ENCODE measurements around the gene SKP1. TPM values are rescaled to one million over a fixed set of nuclear protein-coding genes. Genes with fewer than 3 reads are reported as not detected.

Gene SKP1
- polyA plus RNA-seq, 1 of the 3 experiments (the other 2 are of a cell fraction) = 407 TPM

DNA sequence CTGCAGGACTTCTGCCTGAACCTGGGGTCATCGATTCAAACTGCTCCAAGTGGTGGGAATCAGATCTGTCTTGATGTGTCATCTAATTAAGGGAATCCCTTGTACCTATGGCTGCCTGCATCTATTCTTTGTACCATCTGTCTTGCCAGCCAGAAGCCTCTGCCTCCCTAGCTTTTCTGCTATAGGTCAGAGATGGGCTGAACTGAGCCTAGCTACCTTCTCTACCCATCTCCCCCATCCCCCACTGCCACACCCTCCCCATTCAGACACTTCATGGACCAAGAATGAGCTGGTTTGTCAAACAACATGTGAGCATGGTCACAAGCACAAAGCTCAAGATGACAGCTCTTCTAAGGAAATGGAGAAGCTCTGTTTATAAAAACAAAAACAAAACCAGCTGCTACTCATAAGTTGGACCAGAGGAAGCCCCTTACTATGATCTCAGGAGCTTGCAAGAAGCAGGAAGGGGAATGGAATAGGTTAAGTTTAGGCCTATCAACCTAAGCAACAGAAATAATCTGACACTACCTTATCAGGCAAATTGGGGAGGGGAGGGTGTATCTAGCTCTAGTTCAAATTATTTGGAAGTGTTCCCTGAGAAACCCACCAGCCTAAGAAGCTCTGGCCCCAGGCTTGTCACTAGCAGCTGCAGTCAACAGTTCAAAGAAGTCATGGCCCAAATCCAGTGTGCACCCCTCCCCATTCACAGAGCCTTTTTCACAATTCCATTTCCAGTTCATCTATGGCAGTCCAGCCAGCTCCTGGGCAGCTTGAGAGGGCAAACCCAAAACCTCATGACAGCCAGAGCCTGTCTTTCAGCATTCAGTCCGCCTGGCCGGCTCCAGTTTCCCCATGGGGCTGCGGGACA, 29.9 kb downstream of the SKP1 start:
- no peak for DNase-seq
- TF ChIP-seq USF1 (IDR thresholded peaks at IDR 0.05; ENCODE audit: borderline replicate concordance, low read depth) = no peak
- no peak for TF ChIP-seq RAD21 (IDR thresholded peaks at IDR 0.05; ENCODE audit: low read length)
- TF ChIP-seq ZBTB33 (IDR thresholded peaks at IDR 0.05; ENCODE audit: borderline replicate concordance, low read depth) = no peak
- no peak for TF ChIP-seq FOSL2 (IDR thresholded peaks at IDR 0.05; ENCODE audit: borderline replicate concordance, low read depth)
- TF ChIP-seq TEAD4 (IDR thresholded peaks at IDR 0.05; ENCODE audit: borderline replicate concordance, insufficient read depth) = no peak
- TF ChIP-seq POLR2AphosphoS5 (IDR thresholded peaks at IDR 0.05; ENCODE audit: low read depth, low read length) = no peak
- TF ChIP-seq CHD2 (IDR thresholded peaks at IDR 0.05; ENCODE audit: low read length, partially characterized antibody) = no peak
- no peak for TF ChIP-seq GATA2 (CRISPR knock-in tag; IDR thresholded peaks at IDR 0.05)
- no peak for TF ChIP-seq EZH2phosphoT487 (IDR thresholded peaks at IDR 0.05; ENCODE audit: borderline replicate concordance, low read depth)
- TF ChIP-seq RCOR1 (IDR thresholded peaks at IDR 0.05; ENCODE audit: low read length) = no peak
- TF ChIP-seq, protein P1, sequence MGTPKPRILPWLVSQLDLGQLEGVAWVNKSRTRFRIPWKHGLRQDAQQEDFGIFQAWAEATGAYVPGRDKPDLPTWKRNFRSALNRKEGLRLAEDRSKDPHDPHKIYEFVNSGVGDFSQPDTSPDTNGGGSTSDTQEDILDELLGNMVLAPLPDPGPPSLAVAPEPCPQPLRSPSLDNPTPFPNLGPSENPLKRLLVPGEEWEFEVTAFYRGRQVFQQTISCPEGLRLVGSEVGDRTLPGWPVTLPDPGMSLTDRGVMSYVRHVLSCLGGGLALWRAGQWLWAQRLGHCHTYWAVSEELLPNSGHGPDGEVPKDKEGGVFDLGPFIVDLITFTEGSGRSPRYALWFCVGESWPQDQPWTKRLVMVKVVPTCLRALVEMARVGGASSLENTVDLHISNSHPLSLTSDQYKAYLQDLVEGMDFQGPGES (IDR thresholded peaks at IDR 0.05; ENCODE audit: low read depth, low read length) = no peak
- no peak for TF ChIP-seq NFIC (IDR thresholded peaks at IDR 0.05; ENCODE audit: borderline replicate concordance)
- TF ChIP-seq GABPA (IDR thresholded peaks at IDR 0.05; ENCODE audit: low read depth) = no peak
- TF ChIP-seq JUND (IDR thresholded peaks at IDR 0.05) = no peak
- TF ChIP-seq MEF2A (IDR thresholded peaks at IDR 0.05; ENCODE audit: borderline replicate concordance, low read depth) = no peak
- TF ChIP-seq ELF1 (IDR thresholded peaks at IDR 0.05) = no peak
- no peak for TF ChIP-seq CTCF (IDR thresholded peaks at IDR 0.05)
- no peak for TF ChIP-seq TCF12 (IDR thresholded peaks at IDR 0.05)
- no peak overlapping the region for H3K9ac ChIP-seq
- H3K4me2 ChIP-seq = no peak overlapping the region
- H3K27ac ChIP-seq (ENCODE audit: low read depth in 2 of 2, low read length in 1 of 2) = no peak overlapping the region
- H3K9me3 ChIP-seq = no peaks in the 10 kb centered on the region
- H3K4me1 ChIP-seq (ENCODE audit: control insufficient read depth in 1 of 2, insufficient read depth in 2 of 2, low read depth in 1 of 2, low read length in 1 of 2) = no peaks in the 10 kb centered on the region; a peak in 1 of 4 replicates
- ChIA-PET POLR2A (no interaction called here), CTCF (interaction anchor here (0.9 to 18.5 kb wide), 16 partner anchors 10 to 592 kb away, joined by 3 to 673 read pairs (median 6); partner anchors contain the start of genes CAMLG and TCF7)
- peaks cover 50% of the 10 kb centered on the region for H4K20me1 ChIP-seq (ENCODE audit: insufficient read depth)
- peaks cover 49 to 88% of the 10 kb centered on the region in 2 experiments for H3K36me3 ChIP-seq (replicated peaks in 1 of 2; ENCODE audit: control insufficient read depth in 1 of 2, insufficient read depth in 2 of 2, low read length in 1 of 2)
- H3K9me2 ChIP-seq = no peaks in the 10 kb centered on the region
- no peak overlapping the region for H3K4me3 ChIP-seq (ENCODE audit: low read depth in 2 of 2, low read length in 1 of 2)
- no peak overlapping the region for H2AFZ ChIP-seq (ENCODE audit: low read depth)
- peaks cover 56% of the 10 kb centered on the region for H3K79me2 ChIP-seq (ENCODE audit: insufficient read depth)
- 93% methylated on average over 3 of the region's 4 CpGs for WGBS (ENCODE audit: low lambda C conversion rate)
- peaks cover 14% of the 10 kb centered on the region for H3F3A ChIP-seq (replicated peaks; ENCODE audit: insufficient read depth)
- no peaks in the 10 kb centered on the region for H3K27me3 ChIP-seq (ENCODE audit: insufficient read depth)
